ENCODE measurements around the gene CGN. TPM values are rescaled to one million over a fixed set of nuclear protein-coding genes. Genes with fewer than 3 reads are reported as not detected.

Gene CGN
- polyA plus RNA-seq, 1 donor = 145 TPM

DNA sequence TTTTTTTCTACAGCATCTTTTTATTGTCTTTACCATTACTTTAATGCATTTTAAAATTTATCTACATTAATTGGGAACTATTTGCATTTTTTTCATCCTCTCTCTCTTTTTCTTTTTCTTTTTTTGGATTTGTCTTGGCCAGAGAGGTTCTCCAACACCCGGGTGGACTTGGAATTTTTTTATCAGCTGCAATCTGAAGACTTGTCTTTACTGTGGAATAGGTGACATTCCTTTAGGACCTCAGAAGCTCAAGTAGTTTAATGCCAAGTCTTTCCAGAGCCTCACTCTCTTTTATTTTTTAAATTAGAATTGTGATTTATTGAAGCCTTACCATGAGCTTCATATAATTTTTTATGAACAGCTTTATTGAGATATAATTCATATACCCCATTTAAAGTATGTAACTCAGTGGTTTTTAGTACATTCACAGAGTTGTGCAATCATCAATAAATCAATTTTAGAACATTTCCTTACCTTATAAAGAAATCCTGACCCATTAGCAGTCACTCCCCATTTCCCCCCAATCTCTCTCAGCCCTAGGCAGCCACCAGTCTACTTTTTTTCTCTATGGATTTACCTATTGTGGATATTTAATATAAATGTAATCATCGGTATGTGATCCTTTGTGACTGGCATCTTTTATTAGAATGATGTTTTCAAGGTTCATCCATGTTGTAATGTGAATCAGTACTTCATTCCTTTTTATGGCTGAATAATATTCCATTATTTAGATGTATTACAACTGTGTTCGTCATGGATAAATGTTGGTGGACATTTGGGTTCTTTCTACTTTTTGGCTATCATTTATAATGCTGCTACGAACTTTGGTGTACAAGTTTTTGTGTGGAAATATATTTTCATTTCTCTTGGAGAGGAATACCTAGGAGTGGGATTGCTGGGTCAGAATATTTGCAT, 35.1 kb downstream of the CGN start:
- Histone ChIP-seq H3K9me3 (ENCODE audit: control insufficient read depth, low read depth, low read length) (no peaks in the 10 kb centered on the region), H3K36me3 (ENCODE audit: control insufficient read depth, insufficient read depth, low read length) (no peaks in the 10 kb centered on the region), H3K4me3 (ENCODE audit: low read length) (no peak overlapping the region), H3K27me3 (ENCODE audit: control insufficient read depth, insufficient read depth, low read length) (no peaks in the 10 kb centered on the region), H3K27ac (ENCODE audit: low read length) (peak overlapping the region; percentile 95), H3K4me1 (ENCODE audit: control insufficient read depth, insufficient read depth, low read length) (peaks cover 42% of the 10 kb centered on the region)
- no peak for DNase-seq
- WGBS (ENCODE audit: insufficient coverage, low lambda C conversion rate) = 86% methylated on average over 2 of the region's 4 CpGs

DNA sequence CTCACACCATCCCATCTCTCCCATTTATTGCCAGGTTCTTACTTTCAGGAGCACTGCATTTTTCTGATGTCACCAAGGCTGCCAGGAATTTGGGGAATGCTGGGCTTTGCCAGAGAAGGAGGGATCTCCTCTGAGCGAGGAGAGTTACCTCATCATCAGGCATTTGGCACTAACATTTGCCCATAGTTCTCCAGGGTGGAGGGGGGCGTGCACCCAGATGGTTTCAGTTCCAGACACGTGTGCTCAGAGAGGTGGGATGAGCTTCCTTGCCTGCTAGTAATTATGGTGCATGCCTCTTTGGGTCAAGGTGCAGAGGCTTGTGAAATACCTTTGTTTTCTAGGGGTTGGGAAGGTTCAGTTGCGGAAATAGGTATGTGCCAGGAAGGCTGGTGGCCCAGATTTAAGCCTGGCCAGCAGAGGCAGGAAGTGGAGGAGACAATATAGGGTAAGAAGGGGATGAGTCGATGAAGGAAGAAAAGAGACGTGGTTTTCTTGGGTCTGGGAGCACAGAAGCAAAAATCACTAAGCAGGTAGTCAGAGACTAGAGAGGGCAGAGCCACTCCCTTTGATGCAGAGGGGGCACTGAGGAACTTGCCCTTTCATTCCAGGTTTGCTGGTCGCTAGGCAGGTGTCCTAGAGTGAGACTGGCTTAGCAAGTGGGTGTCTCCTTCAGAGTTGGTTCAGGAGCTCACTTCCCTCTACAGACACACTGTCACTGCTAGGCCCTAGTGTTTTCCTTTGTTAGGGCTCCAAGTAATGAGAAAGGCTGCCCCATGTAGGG, 36.1 kb downstream of the CGN start:
- 0% methylated on average over 1 of the region's 7 CpGs for WGBS (ENCODE audit: insufficient coverage, low lambda C conversion rate)
- Histone ChIP-seq H3K36me3 (ENCODE audit: control insufficient read depth, insufficient read depth, low read length) (no peaks in the 10 kb centered on the region), H3K27ac (ENCODE audit: low read length) (peak overlapping the region; percentile 95), H3K27me3 (ENCODE audit: control insufficient read depth, insufficient read depth, low read length) (no peaks in the 10 kb centered on the region), H3K9me3 (ENCODE audit: control insufficient read depth, low read depth, low read length) (no peaks in the 10 kb centered on the region), H3K4me1 (ENCODE audit: control insufficient read depth, insufficient read depth, low read length) (peaks cover 42% of the 10 kb centered on the region), H3K4me3 (ENCODE audit: low read length) (no peak overlapping the region)
- DNase-seq = peak; percentile 93 to 97

DNA sequence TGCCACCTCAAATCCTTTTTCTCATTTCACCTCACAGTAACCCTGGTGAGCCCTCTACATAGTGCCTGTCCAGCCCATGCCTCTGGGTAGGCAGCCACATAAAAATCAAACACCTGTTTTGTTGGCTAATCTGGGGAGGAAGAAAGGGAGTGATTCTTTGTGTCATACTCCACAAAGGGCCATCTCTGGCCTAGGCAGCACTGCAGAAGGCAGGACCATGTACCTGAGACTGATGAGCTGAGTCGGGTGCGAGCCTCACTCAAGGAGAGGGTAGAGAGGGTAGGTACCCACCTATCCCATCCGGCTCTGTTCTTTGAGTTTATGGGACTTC, 36.7 kb downstream of the CGN start:
- peaks cover 38% of the 10 kb centered on the region for H3K4me1 ChIP-seq (ENCODE audit: control insufficient read depth, insufficient read depth, low read length)
- peak overlapping the region; percentile 95 for H3K27ac ChIP-seq (ENCODE audit: low read length)
- no peaks in the 10 kb centered on the region for H3K36me3 ChIP-seq (ENCODE audit: control insufficient read depth, insufficient read depth, low read length)
- H3K9me3 ChIP-seq (ENCODE audit: control insufficient read depth, low read depth, low read length) = no peaks in the 10 kb centered on the region
- WGBS (ENCODE audit: insufficient coverage, low lambda C conversion rate) = no CpG with 5 or more reads among the region's 3 CpGs
- no peaks in the 10 kb centered on the region for H3K27me3 ChIP-seq (ENCODE audit: control insufficient read depth, insufficient read depth, low read length)
- DNase-seq = no peak
- no peak overlapping the region for H3K4me3 ChIP-seq (ENCODE audit: low read length)

DNA sequence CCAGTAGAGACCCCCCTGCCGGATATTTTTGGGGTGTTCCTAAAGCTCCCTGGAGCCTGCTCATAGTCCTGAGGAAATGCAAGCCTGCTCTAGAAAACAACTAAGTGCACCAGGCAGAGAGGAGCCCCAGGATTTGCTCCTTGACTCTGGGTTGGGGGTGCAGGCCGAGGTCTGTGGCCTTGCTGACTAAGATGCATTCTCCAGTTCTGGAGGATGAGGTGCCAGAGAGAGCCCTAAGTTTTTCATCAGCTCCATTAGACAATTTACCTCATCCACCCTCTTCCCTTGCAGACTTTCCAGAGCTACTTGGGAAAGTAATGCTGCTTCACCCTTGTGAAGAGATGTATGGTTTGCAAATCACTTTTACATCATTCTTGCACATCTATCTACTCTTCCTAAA, 38.0 kb downstream of the CGN start:
- WGBS (ENCODE audit: insufficient coverage, low lambda C conversion rate) = no CpG with 5 or more reads among the region's 2 CpGs
- Histone ChIP-seq H3K4me3 (ENCODE audit: low read length) (no peak overlapping the region), H3K27ac (ENCODE audit: low read length) (peak overlapping the region; percentile 95), H3K4me1 (ENCODE audit: control insufficient read depth, insufficient read depth, low read length) (peaks cover 32% of the 10 kb centered on the region), H3K9me3 (ENCODE audit: control insufficient read depth, low read depth, low read length) (no peaks in the 10 kb centered on the region), H3K36me3 (ENCODE audit: control insufficient read depth, insufficient read depth, low read length) (no peaks in the 10 kb centered on the region), H3K27me3 (ENCODE audit: control insufficient read depth, insufficient read depth, low read length) (no peaks in the 10 kb centered on the region)
- no peak for DNase-seq

DNA sequence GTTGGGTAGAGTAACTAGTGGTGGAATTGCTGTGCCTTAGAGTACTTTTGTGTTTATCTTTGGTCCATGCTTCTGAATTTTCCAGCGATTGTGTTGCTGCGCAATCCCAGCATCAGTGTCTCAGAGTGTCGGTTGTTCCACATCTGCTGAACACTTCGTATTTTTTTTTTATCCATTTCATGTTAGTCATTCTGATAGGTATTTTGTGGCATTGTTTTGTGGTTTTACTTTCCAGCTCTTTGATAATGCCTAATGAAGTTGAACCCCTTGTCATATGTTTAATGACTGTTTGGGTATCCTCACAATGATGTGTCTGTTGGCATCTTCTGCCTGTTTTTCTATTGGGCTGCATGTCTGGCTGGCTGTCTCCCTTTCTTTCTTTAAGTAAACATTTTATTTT, 42.5 kb downstream of the CGN start:
- Histone ChIP-seq H3K4me3 (ENCODE audit: low read length) (no peak overlapping the region), H3K27me3 (ENCODE audit: control insufficient read depth, insufficient read depth, low read length) (no peaks in the 10 kb centered on the region), H3K27ac (ENCODE audit: low read length) (no peak overlapping the region), H3K9me3 (ENCODE audit: control insufficient read depth, low read depth, low read length) (no peaks in the 10 kb centered on the region), H3K4me1 (ENCODE audit: control insufficient read depth, insufficient read depth, low read length) (peaks cover 11% of the 10 kb centered on the region), H3K36me3 (ENCODE audit: control insufficient read depth, insufficient read depth, low read length) (peaks cover 4% of the 10 kb centered on the region)
- WGBS (ENCODE audit: insufficient coverage, low lambda C conversion rate) = 90% methylated on average over 4 of the region's 4 CpGs
- no peak for DNase-seq

DNA sequence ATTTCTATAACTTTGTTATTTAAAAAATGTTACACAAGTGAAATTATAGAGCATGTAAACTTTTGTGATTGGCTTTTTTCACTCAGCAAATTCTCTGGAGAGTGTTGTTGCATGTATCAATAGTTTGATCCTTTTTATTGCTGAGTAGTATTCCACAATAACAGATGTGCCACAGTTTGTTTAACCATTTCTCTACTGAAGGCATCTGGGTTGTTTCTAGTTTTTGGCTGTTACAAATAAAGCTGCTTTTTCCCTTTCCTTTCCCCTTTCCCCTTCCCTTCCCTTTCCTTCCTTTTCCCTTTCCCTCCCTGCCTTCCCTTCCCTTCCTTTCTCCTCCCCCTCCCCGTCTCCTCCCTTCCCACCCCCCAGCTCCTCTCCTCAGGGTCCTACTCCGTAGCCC, 44.9 kb downstream of the CGN start:
- no peak for DNase-seq
- Histone ChIP-seq H3K4me1 (ENCODE audit: control insufficient read depth, insufficient read depth, low read length) (no peaks in the 10 kb centered on the region), H3K36me3 (ENCODE audit: control insufficient read depth, insufficient read depth, low read length) (peaks cover 5% of the 10 kb centered on the region), H3K27me3 (ENCODE audit: control insufficient read depth, insufficient read depth, low read length) (no peaks in the 10 kb centered on the region), H3K9me3 (ENCODE audit: control insufficient read depth, low read depth, low read length) (no peaks in the 10 kb centered on the region), H3K4me3 (ENCODE audit: low read length) (no peak overlapping the region), H3K27ac (ENCODE audit: low read length) (no peak overlapping the region)
- WGBS (ENCODE audit: insufficient coverage, low lambda C conversion rate) = no CpG with 5 or more reads among the region's 2 CpGs

DNA sequence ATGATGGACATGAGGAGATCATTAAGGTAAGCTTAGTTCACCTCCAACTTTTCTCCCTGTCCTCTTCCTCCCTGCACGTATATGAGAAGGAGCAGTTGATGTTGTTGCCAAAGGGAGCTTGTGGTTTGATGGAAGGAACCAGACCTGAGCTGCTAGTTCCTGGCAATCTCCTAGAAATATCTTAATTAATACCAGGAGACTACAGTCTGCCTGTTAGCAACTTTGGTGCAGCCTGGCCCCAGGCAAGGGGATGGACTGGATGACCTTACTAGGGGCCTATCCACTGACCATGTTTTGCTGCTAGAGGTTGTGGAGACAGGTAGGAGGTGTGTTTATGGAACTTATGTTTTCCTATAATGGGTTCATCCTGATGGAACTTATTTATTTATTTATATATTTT, 51.5 kb downstream of the CGN start:
- peaks cover 40% of the 10 kb centered on the region for H3K36me3 ChIP-seq (ENCODE audit: control insufficient read depth, insufficient read depth, low read length)

DNA sequence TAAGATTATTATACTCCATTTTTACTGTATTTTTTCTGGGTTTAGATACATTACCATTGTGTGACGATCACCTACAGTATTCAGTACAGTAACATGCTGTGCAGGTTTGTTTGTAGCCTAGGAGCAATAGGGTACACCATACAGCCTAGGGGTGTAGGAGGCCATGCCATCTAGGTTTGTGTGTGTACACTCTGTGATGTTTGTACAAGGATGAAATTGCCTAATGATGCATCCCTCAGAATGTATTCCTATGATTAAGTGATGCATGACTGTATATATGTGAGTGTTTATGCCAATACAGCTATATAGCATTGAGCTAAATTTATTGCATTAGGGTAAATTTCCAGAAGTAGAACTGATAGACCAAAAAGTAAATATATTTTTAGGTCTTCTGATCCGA, 52.2 kb downstream of the CGN start:
- Histone ChIP-seq H3K9me3 (ENCODE audit: control insufficient read depth, low read depth, low read length) (no peaks in the 10 kb centered on the region), H3K27me3 (ENCODE audit: control insufficient read depth, insufficient read depth, low read length) (no peaks in the 10 kb centered on the region), H3K4me1 (ENCODE audit: control insufficient read depth, insufficient read depth, low read length) (no peaks in the 10 kb centered on the region), H3K27ac (ENCODE audit: low read length) (no peak overlapping the region), H3K4me3 (ENCODE audit: low read length) (no peak overlapping the region), H3K36me3 (ENCODE audit: control insufficient read depth, insufficient read depth, low read length) (peaks cover 42% of the 10 kb centered on the region)
- no CpG with 5 or more reads among the region's 2 CpGs for WGBS (ENCODE audit: insufficient coverage, low lambda C conversion rate)
- no peak for DNase-seq

More for the DNA sequence above, 51.5 kb downstream of the CGN start:
- Histone ChIP-seq H3K9me3 (ENCODE audit: control insufficient read depth, low read depth, low read length) (no peaks in the 10 kb centered on the region), H3K27me3 (ENCODE audit: control insufficient read depth, insufficient read depth, low read length) (no peaks in the 10 kb centered on the region), H3K4me1 (ENCODE audit: control insufficient read depth, insufficient read depth, low read length) (no peaks in the 10 kb centered on the region), H3K27ac (ENCODE audit: low read length) (no peak overlapping the region), H3K4me3 (ENCODE audit: low read length) (no peak overlapping the region)
- DNase-seq = no peak
- no CpG with 5 or more reads among the region's 1 CpG for WGBS (ENCODE audit: insufficient coverage, low lambda C conversion rate)

DNA sequence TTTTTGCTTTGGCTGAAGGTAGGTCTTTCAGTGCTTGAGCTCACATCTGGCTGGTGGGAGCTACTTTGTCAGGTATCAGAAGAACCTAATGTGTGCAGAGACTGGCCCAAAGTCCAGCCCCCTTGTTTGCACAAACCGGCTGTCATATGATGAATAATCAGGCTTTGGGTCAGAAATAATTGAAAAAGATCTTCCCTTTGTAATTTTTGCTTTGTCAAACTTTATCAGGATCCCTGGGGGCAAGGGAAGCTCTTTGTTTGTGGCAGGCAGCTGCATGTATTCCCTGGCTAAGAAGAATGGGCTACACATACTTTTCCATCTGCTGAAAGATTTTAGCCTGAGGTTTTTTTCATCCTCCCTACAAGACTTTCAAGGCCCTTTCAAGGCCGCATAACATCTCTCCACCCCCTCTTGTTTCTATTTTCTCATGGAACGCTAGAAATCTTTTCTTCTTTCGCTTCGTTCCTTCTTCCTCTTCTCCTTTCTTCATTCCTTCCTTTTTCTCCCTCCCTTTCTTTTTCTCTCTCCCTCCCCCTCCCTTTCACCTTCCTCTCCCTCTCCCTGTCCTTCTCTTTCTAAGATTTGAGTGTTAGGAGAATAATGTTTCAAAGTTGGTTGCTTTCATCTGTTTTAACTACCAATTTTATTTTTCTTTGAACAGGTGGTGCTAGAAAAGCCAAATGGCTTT, 54.5 kb downstream of the CGN start:
- Histone ChIP-seq H3K9me3 (ENCODE audit: control insufficient read depth, low read depth, low read length) (no peaks in the 10 kb centered on the region), H3K27me3 (ENCODE audit: control insufficient read depth, insufficient read depth, low read length) (no peaks in the 10 kb centered on the region), H3K4me1 (ENCODE audit: control insufficient read depth, insufficient read depth, low read length) (peaks cover 12% of the 10 kb centered on the region), H3K27ac (ENCODE audit: low read length) (no peak overlapping the region), H3K36me3 (ENCODE audit: control insufficient read depth, insufficient read depth, low read length) (peaks cover 51% of the 10 kb centered on the region), H3K4me3 (ENCODE audit: low read length) (no peak overlapping the region)
- 92% methylated on average over 4 of the region's 5 CpGs for WGBS (ENCODE audit: insufficient coverage, low lambda C conversion rate)
- DNase-seq = no peak

GRCh38 chr1:151568626-151569088, 57.5 kb downstream of the CGN start:
- no CpG with 5 or more reads among the region's 3 CpGs for WGBS (ENCODE audit: insufficient coverage, low lambda C conversion rate)
- peak in 1 of 2 donors; percentile 38 for DNase-seq
- peak overlapping the region; percentile 56 for H3K27ac ChIP-seq (ENCODE audit: low read length)

More at GRCh38 chr1:151568626-151569088, 57.5 kb downstream of the CGN start:
- H3K4me3 ChIP-seq (ENCODE audit: low read length) = no peak overlapping the region
- H3K36me3 ChIP-seq (ENCODE audit: control insufficient read depth, insufficient read depth, low read length) = peaks cover 64% of the 10 kb centered on the region
- peaks cover 12% of the 10 kb centered on the region for H3K4me1 ChIP-seq (ENCODE audit: control insufficient read depth, insufficient read depth, low read length)
- no peaks in the 10 kb centered on the region for H3K9me3 ChIP-seq (ENCODE audit: control insufficient read depth, low read depth, low read length)
- H3K27me3 ChIP-seq (ENCODE audit: control insufficient read depth, insufficient read depth, low read length) = no peaks in the 10 kb centered on the region

Data from large intestine (tissue), 3 donors.